AG08396 (cell line): ENCODE measurements around the gene SOX15.

Experiments
- DNase-seq: peaks from one replicate; pipeline ENCODE4 v3.0.0; 2012; ENCODE audit warnings: low spot score, mixed read lengths

The SOX15 gene

DNA sequence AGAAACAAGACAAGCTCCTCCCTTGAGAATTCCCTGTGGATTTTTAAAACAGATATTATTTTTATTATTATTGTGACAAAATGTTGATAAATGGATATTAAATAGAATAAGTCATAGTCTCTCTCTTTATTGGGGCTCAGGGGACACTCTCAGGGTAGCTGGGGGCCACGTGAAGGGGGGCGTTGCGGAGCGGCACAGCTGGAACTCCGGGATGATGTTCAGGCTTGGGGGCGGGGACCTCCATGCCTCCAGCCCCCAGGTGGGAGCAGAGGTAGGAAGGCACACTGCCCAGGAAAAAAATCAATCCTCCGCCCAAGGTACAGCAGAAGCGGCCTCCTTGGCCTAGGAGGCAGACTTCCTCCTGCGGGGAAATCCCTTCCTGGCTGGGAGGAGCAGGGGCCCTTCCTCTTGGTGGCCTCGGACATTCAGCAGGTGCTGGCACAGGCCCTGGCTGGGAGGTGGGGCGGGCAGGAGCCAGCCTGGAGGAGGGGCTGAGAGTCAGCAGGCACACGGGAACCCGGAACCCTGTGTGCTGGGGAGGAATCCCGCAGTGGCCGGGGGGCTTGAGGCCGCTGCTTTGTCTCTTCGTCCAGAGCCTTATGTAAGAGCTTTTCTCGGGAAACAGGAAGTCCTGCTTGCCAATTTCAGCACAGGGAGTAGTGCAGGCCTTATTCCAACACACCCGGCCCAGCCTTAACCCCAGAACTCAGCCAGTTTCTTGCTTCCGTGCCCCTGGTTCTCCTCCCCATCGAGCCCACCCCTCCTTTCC is 31.9 kb downstream of the SOX15 start:
- DNase-seq: peak; percentile 55

GRCh38 chr17:7557147-7557764 is 32.6 kb downstream of the SOX15 start:
- no peak for DNase-seq

DNA sequence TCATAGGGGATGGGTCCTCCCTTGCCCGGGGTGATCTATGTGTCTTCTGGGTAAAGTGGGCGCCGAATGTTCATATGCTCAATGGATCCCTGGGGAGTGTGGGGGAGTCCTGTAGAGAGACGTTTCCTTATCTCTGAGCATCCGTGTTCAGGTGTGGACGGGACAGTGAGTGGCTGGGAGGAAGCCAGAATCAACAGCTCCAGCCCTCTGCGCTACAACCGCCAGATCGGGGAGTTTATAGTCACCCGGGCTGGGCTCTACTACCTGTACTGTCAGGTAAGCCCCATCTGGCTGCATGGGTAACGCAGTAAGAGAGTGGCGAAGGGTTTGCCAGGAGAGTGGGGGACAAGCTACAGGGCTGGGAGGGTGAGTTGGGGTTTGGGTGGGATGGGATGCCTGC is 33.3 kb downstream of the SOX15 start:
- DNase-seq: no peak

- no peak for DNase-seq
Measured at GRCh38 chr17:7555320-7555948, 34.5 kb downstream of the SOX15 start.

DNA sequence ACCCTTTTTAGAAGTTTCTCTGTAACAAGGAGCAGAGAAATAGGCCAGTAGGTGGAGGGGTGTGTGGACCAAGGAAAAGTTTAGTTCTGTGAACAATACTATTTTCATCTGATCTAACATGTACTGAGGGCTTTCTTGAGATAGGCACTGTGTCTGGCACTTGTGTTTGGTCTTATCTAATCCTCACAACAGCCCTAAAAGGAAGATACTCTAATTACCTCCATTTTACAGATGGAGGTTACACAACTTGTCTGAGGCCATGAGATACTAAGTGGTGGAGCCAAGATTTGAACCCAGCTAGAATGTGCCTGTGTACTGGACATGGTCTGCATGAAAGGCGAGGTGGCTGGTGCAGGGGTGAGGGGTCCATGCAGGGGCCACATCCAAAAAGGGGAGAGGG is 36.5 kb downstream of the SOX15 start:
- no peak for DNase-seq

GRCh38 chr17:7552621-7553051 is 37.3 kb downstream of the SOX15 start:
- DNase-seq: no peak

DNA sequence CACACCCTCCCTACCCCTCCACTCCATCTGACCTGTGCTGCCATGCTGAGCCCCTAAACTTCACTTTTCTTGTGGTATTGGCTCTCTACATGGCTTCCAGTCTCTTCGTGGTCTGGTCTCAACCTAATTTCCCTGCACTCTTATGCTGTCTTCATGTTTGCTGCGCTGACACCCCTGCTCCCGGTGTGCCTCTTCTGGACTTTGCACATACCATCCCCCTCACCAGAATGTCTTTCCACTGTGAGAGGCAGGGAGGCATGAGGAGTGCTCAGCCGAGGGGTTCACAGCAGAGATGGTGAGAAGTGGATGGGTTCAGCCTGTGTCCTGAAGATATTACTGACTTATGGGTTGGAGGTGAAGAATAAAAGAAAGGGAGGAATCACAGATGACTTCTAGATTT is 38.5 kb downstream of the SOX15 start:
- no peak for DNase-seq

DNA sequence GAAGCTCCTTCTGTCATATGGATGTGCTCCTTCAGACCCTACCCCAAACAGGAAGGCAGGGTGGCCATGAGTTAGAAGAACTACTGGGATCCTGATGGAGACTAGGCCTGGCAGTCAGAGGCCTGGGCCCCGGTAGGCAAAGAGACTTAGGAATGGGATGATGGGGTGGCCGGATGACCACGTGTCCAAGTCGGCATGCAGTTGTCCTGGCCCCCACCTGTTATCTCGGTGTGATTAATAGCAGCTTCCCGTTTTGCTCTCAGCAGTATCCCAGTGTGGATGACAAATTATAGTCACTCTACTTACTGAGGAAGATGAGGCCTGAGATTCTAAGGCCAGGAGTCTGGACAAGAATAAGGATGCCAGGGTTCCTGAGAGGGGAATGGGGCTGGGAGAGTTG is 39.5 kb downstream of the SOX15 start:
- no peak for DNase-seq

DNA sequence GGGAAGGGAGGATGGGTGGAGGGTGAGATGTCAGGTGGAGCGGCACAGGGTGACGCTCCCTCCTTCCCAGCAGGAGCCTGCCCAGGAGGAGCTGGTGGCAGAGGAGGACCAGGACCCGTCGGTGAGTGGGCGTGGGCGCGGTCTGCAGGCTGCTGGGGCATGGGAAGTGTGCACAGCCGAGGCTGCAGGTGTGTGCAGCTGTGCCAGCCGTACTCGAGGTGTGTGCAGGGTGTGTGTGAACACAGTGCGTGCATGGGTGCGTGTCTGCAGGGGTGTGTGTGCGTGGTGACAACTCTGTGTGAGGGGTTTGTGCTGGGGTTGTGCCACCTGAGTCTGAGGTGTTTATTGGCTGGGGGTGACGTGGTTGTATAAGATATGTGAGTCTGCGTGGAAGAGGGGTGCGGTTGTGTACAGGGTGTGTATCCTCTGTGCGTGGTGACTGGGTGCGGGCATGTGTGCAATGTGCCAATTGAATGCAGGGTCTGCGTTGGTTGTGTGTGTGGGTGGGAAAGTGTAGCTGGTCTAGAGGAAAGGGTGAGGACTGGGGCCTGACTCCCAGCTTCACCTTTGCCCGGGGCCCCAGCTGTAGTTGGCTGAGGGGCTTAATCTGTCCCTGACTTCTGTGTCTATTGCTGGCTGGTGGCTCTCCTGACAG is 40.4 kb downstream of the SOX15 start:
- no peak for DNase-seq

GRCh38 chr17:7548585-7549400 is 41.1 kb downstream of the SOX15 start, which contains the start of gene TNFSF12:
Gene TNFSF12, plus strand, starts transcription at chr17:7549058. Its CDS starts 96 bp downstream, at chr17:7549154.
- DNase-seq: peak; percentile 78

DNA sequence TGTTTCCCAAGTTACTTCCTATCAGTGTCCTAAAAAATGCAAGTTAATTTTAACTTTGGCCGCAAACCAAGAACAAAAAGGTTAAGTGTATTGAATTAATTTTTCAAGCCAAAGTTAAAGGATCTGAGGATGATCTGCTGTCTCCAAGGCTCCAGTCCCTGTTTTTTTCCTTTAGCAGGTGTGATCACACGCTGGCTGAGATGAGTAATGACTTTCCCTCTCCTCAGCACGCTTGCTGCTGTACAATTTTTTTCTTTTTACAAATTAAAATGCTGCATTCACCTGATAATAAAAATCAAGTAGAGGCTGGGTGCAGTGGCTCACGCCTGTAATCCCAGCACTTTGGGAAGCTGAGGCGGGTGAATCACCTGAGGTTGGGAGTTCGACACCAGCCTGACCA is 45.0 kb downstream of the SOX15 start:
- DNase-seq: no peak

DNA sequence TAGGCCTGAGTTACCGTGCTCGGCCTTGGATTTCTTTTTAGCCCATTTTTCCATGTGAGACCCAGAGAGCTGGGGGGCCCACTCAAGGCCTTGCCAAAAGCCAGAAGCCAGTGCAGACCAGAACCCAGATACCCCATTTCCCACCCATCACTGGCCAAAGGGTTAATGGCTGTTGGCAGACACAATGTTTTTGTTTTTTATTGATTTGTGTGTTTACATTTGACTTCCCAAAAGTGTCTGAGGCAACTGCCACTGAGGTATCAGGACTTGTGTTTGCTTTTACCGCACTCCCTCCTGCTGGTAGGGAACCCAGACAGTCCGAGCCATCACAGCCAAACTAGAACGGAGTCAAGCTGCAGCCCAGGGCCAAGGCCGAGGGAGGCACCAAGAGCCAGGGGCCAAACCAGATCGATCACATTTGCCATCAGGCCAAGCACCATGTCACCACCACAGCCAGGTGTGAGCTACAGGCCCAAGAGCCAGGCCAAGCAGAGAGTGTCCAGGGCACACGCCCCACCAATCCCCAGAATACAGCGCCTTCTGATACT is 48.7 kb downstream of the SOX15 start:
- DNase-seq: no peak

DNA sequence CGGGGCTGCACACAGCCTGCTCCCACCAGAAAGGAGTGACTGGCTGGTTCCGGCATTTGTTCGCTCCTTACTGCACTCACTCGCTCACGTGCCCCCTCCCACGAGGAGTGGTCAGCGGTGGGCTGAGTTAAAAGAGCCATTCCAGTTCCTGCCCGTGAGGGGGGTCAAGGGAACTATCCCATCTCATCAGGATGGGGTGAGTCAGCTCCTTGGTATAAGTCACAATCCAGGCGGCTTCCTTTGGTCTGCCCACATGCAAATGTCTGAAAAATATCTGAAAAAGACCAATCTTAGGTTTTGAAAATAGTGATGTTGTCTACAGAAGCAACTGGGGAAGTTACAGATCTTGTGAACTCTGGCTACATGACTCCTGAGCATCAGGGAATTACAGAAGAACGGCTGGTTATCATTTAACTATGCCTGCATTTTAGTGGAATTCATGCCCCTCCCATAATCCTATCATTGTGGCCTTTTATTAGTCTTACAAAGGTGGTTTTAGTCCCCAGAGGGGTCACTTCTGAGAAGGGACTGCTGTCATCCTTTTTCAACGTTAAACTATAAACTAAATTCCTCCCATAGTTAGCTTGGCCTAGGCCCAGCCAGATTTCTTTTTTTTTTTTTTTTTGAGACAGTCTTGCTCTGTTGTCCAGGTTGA is 50.9 kb downstream of the SOX15 start:
- no peak for DNase-seq
